H1 (cell line): Measurements from ENCODE around the gene AIG1. TPM values are rescaled to one million over a fixed set of nuclear protein-coding genes. Genes with fewer than 3 reads are reported as not detected.

Source experiments
- CTCF ChIA-PET: fragments of 300-600 bp; sonication (Branson Sonifier 250); formaldehyde crosslinking; loops from one replicate; lab custom pipeline; 2021; ENCODE audit not compliant: partially characterized antibody; lab: Charles Lee
- POLR2A ChIA-PET: fragments of 300-600 bp; sonication (Branson Sonifier 250); formaldehyde crosslinking; loops from one replicate; lab custom pipeline; 2021; ENCODE audit warnings: inconsistent platforms; ENCODE audit not compliant: partially characterized antibody; lab: Charles Lee
- DNase-seq, 2 experiments: peaks; one replicate each; pipeline versions ENCODE4 v3.0.0 to v3.0.0-alpha.2; 2010 to 2022; ENCODE audit warnings: low spot score in 2 of 2, low read depth in 1 of 2, mixed read lengths in 1 of 2
- FAIRE-seq: peaks from 2 replicates; lab custom pipeline; 2011; peaks lifted over from hg19 to GRCh38; lab: Jason Lieb, UNC
- H2AFZ ChIP-seq: 2 replicates; pipeline ENCODE4 v1.8.1; 2012; ENCODE audit warnings: low read length, inconsistent platforms
- H2AK5ac ChIP-seq: 2 replicates; pipeline ENCODE4 v1.6.1; 2013; ENCODE audit warnings: low read depth, low read length
- H2BK120ac ChIP-seq: replicated peaks from 2 replicates; pipeline ENCODE3; 2013; ENCODE audit warnings: low read depth, low read length, inconsistent platforms
- H2BK12ac ChIP-seq: 2 replicates; pipeline ENCODE4 v1.6.1; 2013; ENCODE audit warnings: low read depth, low read length
- H2BK15ac ChIP-seq: 2 replicates; pipeline ENCODE4 v1.6.1; 2013; ENCODE audit warnings: low read length
- H2BK20ac ChIP-seq: 2 replicates; pipeline ENCODE4 v1.6.1; 2013; ENCODE audit warnings: low read length
- H2BK5ac ChIP-seq: 2 replicates; pipeline ENCODE4 v1.6.1; 2013; ENCODE audit warnings: low read depth, low read length
- H3K14ac ChIP-seq: 2 replicates; pipeline ENCODE4 v1.6.1; 2013; ENCODE audit warnings: inconsistent platforms; ENCODE audit not compliant: insufficient read length
- H3K18ac ChIP-seq: 2 replicates; pipeline ENCODE4 v1.6.1; 2013; ENCODE audit warnings: low read length; ENCODE audit errors: extremely low read depth
- H3K23ac ChIP-seq: 2 replicates; pipeline ENCODE4 v1.6.1; 2013; ENCODE audit warnings: inconsistent platforms; ENCODE audit not compliant: insufficient read length
- H3K23me2 ChIP-seq: 2 replicates; pipeline ENCODE4 v1.6.1; 2013; ENCODE audit warnings: low read depth, low read length
- H3K27ac ChIP-seq: 2 replicates; pipeline ENCODE4 v1.6.1; 2011; ENCODE audit warnings: low read depth, low read length, inconsistent platforms
- H3K27me3 ChIP-seq, 4 experiments: replicated peaks in 1 of 4; 1 replicate in 1 of 4; 2 replicates in 3 of 4; pipeline versions ENCODE4 v1.6.1 to v1.8.1; 2011 to 2013; ENCODE audit warnings: low read length in 3 of 4, mild to moderate bottlenecking in 3 of 4, inconsistent platforms in 2 of 4, mixed read lengths in 2 of 4, moderate library complexity in 1 of 4; ENCODE audit not compliant: control insufficient read depth in 3 of 4, insufficient read depth in 3 of 4; ENCODE audit errors: extremely low read depth in 1 of 4
- H3K36me3 ChIP-seq, 4 experiments: 2 replicates each; pipeline versions ENCODE4 v1.6.1 to v1.8.1; 2011 to 2013; ENCODE audit warnings: mild to moderate bottlenecking in 4 of 4, low read length in 3 of 4, moderate library complexity in 2 of 4, control low read depth in 1 of 4, inconsistent platforms in 1 of 4; ENCODE audit not compliant: insufficient read depth in 4 of 4, control insufficient read depth in 2 of 4
- H3K4ac ChIP-seq: replicated peaks from 2 replicates; pipeline ENCODE3; 2013; ENCODE audit warnings: low read length, low read depth, mixed read lengths, inconsistent platforms; ENCODE audit not compliant: insufficient read length
- H3K4me1 ChIP-seq, 4 experiments: replicated peaks in 1 of 4; 1 replicate in 1 of 4; 2 replicates in 3 of 4; pipeline versions ENCODE4 v1.6.1 to v1.8.1; 2011 to 2013; ENCODE audit warnings: low read length in 3 of 4, inconsistent platforms in 2 of 4, mixed read lengths in 1 of 4; ENCODE audit not compliant: insufficient read depth in 4 of 4, control insufficient read depth in 3 of 4
- H3K4me2 ChIP-seq, 2 experiments: 2 replicates each; pipeline versions ENCODE4 v1.6.1 to v1.8.1; 2011 to 2013; ENCODE audit warnings: low read depth in 2 of 2, low read length in 2 of 2, control low read depth in 1 of 2, inconsistent platforms in 1 of 2, mild to moderate bottlenecking in 1 of 2; ENCODE audit not compliant: insufficient read depth in 1 of 2
- H3K4me3 ChIP-seq, 4 experiments: fragments of 200-600, 300-600 bp in 1 of 4; sonication (generic), shearing (Covaris generic), sonication (Bioruptor Twin) in 1 of 4; 2 replicates each; pipeline versions ENCODE4 v1.5.1 to v1.8.1; 2011 to 2016; ENCODE audit warnings: low read length in 4 of 4, low read depth in 3 of 4, control low read depth in 2 of 4, inconsistent platforms in 2 of 4, mild to moderate bottlenecking in 2 of 4, mixed read lengths in 1 of 4, moderate library complexity in 1 of 4; ENCODE audit not compliant: insufficient read depth in 2 of 4; ENCODE audit errors: extremely low read depth in 1 of 4
- H3K56ac ChIP-seq: replicated peaks from 2 replicates; pipeline ENCODE3; 2013; ENCODE audit warnings: low read depth, mild to moderate bottlenecking, mixed read lengths, low read length, inconsistent platforms; ENCODE audit not compliant: insufficient read length
- H3K79me1 ChIP-seq: 2 replicates; pipeline ENCODE4 v1.6.1; 2013; ENCODE audit warnings: low read depth, low read length, control low read depth
- H3K79me2 ChIP-seq, 2 experiments: 2 replicates each; pipeline versions ENCODE4 v1.6.1 to v1.8.1; 2012 to 2013; ENCODE audit warnings: low read length in 2 of 2, mild to moderate bottlenecking in 2 of 2, inconsistent platforms in 1 of 2; ENCODE audit not compliant: insufficient read depth in 2 of 2, control insufficient read depth in 1 of 2
- H3K9ac ChIP-seq, 4 experiments: replicated peaks in 1 of 4; 1 replicate in 1 of 4; 2 replicates in 3 of 4; pipeline versions ENCODE4 v1.6.1 to v1.8.1; 2011 to 2013; ENCODE audit warnings: low read depth in 3 of 4, low read length in 3 of 4, control low read depth in 2 of 4, mild to moderate bottlenecking in 2 of 4, moderate library complexity in 2 of 4, inconsistent platforms in 1 of 4; ENCODE audit errors: extremely low read depth in 1 of 4
- H3K9me3 ChIP-seq, 2 experiments: 2 replicates each; pipeline versions ENCODE4 v1.6.1 to v1.8.1; 2012 to 2013; ENCODE audit warnings: mild to moderate bottlenecking in 2 of 2, moderate library complexity in 2 of 2, control low read depth in 1 of 2, inconsistent platforms in 1 of 2, low read depth in 1 of 2, low read length in 1 of 2, mixed read lengths in 1 of 2; ENCODE audit not compliant: insufficient read depth in 2 of 2
- H4K20me1 ChIP-seq, 2 experiments: replicated peaks in 1 of 2; 2 replicates each; pipeline versions ENCODE3 to v1.8.1; 2011 to 2013; ENCODE audit warnings: inconsistent platforms in 2 of 2, low read length in 2 of 2, mild to moderate bottlenecking in 1 of 2; ENCODE audit not compliant: insufficient read depth in 2 of 2, control insufficient read depth in 1 of 2
- H4K5ac ChIP-seq: 2 replicates; pipeline ENCODE4 v1.6.1; 2013; ENCODE audit warnings: low read length, low read depth, mixed read lengths, inconsistent platforms; ENCODE audit not compliant: insufficient read length
- H4K8ac ChIP-seq: 2 replicates; pipeline ENCODE4 v1.8.0; 2013; ENCODE audit warnings: mild to moderate bottlenecking, moderate library complexity, low read length, inconsistent platforms; ENCODE audit not compliant: insufficient read depth; ENCODE audit errors: extremely low read depth
- H4K91ac ChIP-seq: replicated peaks from 2 replicates; pipeline ENCODE3; 2013; ENCODE audit warnings: low read length, mixed read lengths, inconsistent platforms; ENCODE audit not compliant: insufficient read length
- ASH2L ChIP-seq: fragments of 200-600, 300-600 bp; sonication (generic); IDR thresholded peaks from one replicate; pipeline ENCODE4 v1.7.1; 2017; ENCODE audit warnings: low read length
- KDM1A ChIP-seq: fragments of 200-600, 300-600 bp; sonication (generic); IDR thresholded peaks from 2 replicates; pipeline ENCODE4 v1.7.1; 2016; ENCODE audit warnings: mild to moderate bottlenecking, low read length, borderline replicate concordance
- KDM5A ChIP-seq: fragments of 200-600 bp; IDR thresholded peaks from 2 replicates; pipeline ENCODE4 v1.7.1; 2012; ENCODE audit warnings: mild to moderate bottlenecking, low read length, inconsistent platforms, mixed read lengths
- MAFK ChIP-seq: IDR thresholded peaks from 2 replicates; pipeline ENCODE4 v1.6.1; 2012; ENCODE audit warnings: low read depth, mild to moderate bottlenecking, improper control_type of control experiment, low read length
- NANOG ChIP-seq: IDR thresholded peaks from 2 replicates; pipeline ENCODE4 v1.6.1; 2011; ENCODE audit warnings: low read length, low read depth, mild to moderate bottlenecking, inconsistent platforms; ENCODE audit not compliant: insufficient read depth, poor library complexity, severe bottlenecking
- SAP30 ChIP-seq: fragments of 300-600 bp; sonication (generic); IDR thresholded peaks from 2 replicates; pipeline ENCODE4 v1.7.1; 2012; ENCODE audit warnings: low read length, moderate library complexity, mild to moderate bottlenecking, inconsistent platforms; ENCODE audit not compliant: insufficient read depth, insufficient replicate concordance
- SIN3A ChIP-seq, 2 experiments: IDR thresholded peaks in 1 of 2; conservative IDR thresholded peaks in 1 of 2; 2 replicates each; pipeline ENCODE4 v1.6.1; 2011 to 2012; ENCODE audit warnings: low read length in 2 of 2, improper control_type of control experiment in 1 of 2, low read depth in 1 of 2, mild to moderate bottlenecking in 1 of 2
- SIRT6 ChIP-seq: IDR thresholded peaks from one replicate; pipeline ENCODE4 v1.7.1; 2012; ENCODE audit warnings: low read length, inconsistent platforms
- ZNF274 ChIP-seq: IDR thresholded peaks from 2 replicates; pipeline ENCODE4 v1.7.0; 2012; ENCODE audit warnings: low read length, borderline replicate concordance; ENCODE audit errors: extremely low read depth
- WGBS, 2 experiments: shearing (Covaris generic) in 1 of 2; methylation state at CpG; one replicate each; pipeline versions ENCODE4 v1.1.6 to v1.1.7; 2013 to 2015; ENCODE audit warnings: low lambda C conversion rate in 2 of 2, mixed read lengths in 2 of 2, inconsistent platforms in 1 of 2, low coverage in 1 of 2, missing lambda C conversion rate in 1 of 2; ENCODE audit not compliant: insufficient replicate concordance in 2 of 2, insufficient coverage in 1 of 2, insufficient read length in 1 of 2; ENCODE audit errors: extremely low coverage in 1 of 2, missing lambda C conversion rate in 1 of 2; 5-methylcytosine and 5-hydroxymethylcytosine counted together
- polyA plus RNA-seq, 7 experiments: library from polyadenylated mRNA; depleted of rRNA in 3 of 7; stranded (reverse) in 5 of 7; unstranded in 2 of 7; fragments of >200 nt in 5 of 7; fragments of 200-250 nt in 2 of 7; gene quantifications; 1 replicate in 5 of 7; 2 replicates in 1 of 7; 4 replicates in 1 of 7; pipeline versions ENCODE4 v1.2.1 to v1.2.3, GENCODE V29; 2011 to 2013; ENCODE audit warnings: missing spikeins in 2 of 7, mixed read lengths in 2 of 7
- total RNA-seq: library from RNA; stranded (reverse); fragmentation: NEBNext Ultra II Directional; extraction: Animal tissue kit (Norgen Biotek cat#: 25700); gene quantifications from 2 replicates; pipeline ENCODE4 v1.2.1, GENCODE V29; 2021
- TF ChIP-seq, protein P1 (sequence below), 3 experiments: IDR thresholded peaks; 1 replicate in 2 of 3; 2 replicates in 1 of 3; pipeline versions ENCODE4 v1.5.1 to v1.6.1; 2011; ENCODE audit warnings: low read length in 3 of 3, mild to moderate bottlenecking in 3 of 3, inconsistent platforms in 2 of 3, low read depth in 1 of 3, moderate library complexity in 1 of 3; ENCODE audit not compliant: insufficient read depth in 1 of 3; ENCODE audit errors: control extremely low read depth in 1 of 3

The AIG1 gene
- total and polyA plus RNA-seq, 2 of the 8 experiments (the other 6 are each of a cell fraction or from before 2014, with no cell fraction given): 56.6 to 58.4 TPM

DNA sequence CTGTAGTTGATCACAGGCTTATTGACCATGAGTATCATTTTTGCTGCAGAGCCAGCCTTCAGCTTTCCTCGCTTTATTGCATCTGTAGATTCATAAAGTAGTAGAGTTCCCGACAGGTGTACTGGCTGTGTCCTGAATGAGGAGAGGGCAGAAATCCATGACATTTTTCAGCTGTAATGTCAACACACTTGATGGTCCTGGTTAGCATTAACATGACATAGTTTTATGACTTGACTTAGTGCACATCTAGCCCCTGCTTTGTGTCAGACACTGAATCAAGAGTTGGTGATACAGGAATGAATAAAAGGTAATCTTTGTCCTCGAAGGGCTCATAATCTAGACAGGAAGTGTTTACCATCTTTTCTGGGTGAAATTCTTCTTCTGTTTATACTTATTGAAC lies 55.0 kb downstream of the AIG1 start:
- no peak overlapping the region for H2BK5ac ChIP-seq
- ChIA-PET POLR2A (no interaction called here), CTCF (no interaction called here)
- H4K5ac ChIP-seq: no peak overlapping the region
- H3K4me1 ChIP-seq: no peaks in the 10 kb centered on the region
- FAIRE-seq: no peak
- 83% methylated on average over 3 of the region's 3 CpGs; no CpG with 5 or more reads in 1 of the 2 experiments for WGBS, 2 experiments
- H3K79me2 ChIP-seq: no peaks in the 10 kb centered on the region
- H2BK20ac ChIP-seq: no peak overlapping the region
- no peak overlapping the region for H2AK5ac ChIP-seq
- H3K9ac ChIP-seq: no peak overlapping the region
- H2BK12ac ChIP-seq: no peak overlapping the region
- H3K4me2 ChIP-seq: no peak overlapping the region
- H2BK15ac ChIP-seq: no peak overlapping the region
- no peak overlapping the region for H3K56ac ChIP-seq
- no peak overlapping the region for H3K4ac ChIP-seq
- H4K8ac ChIP-seq: no peak overlapping the region
- H4K91ac ChIP-seq: no peak overlapping the region
- no peak overlapping the region for H2AFZ ChIP-seq
- H3K27me3 ChIP-seq: no peaks in the 10 kb centered on the region
- H3K14ac ChIP-seq: no peak overlapping the region
- H3K79me1 ChIP-seq: no peaks in the 10 kb centered on the region
- H3K9me3 ChIP-seq: peaks cover 0 to 6% of the 10 kb centered on the region in 2 experiments; a peak in 1 of 4 replicates
- H3K23me2 ChIP-seq: no peaks in the 10 kb centered on the region
- no peaks in the 10 kb centered on the region for H4K20me1 ChIP-seq
- H3K23ac ChIP-seq: no peak overlapping the region
- DNase-seq: no peak
- no peak overlapping the region for H3K4me3 ChIP-seq
- no peak overlapping the region for H2BK120ac ChIP-seq
- peaks cover 0 to 5% (median 0%) of the 10 kb centered on the region in 4 experiments; a peak in 1 of 8 replicates for H3K36me3 ChIP-seq
- no peak overlapping the region for H3K27ac ChIP-seq
- H3K18ac ChIP-seq: no peak overlapping the region
- TF ChIP-seq SIN3A (conservative IDR thresholded peaks at IDR 0.05 in 1 of 2, IDR thresholded peaks at IDR 0.05 in 1 of 2; ENCODE audit: low read depth in 1 of 2, low read length in 2 of 2) (no peak), NANOG (no peak), ASH2L (no peak), KDM1A (no peak), MAFK (no peak), SAP30 (no peak), SIRT6 (no peak), ZNF274 (no peak), KDM5A (no peak)
- TF ChIP-seq, protein P1, sequence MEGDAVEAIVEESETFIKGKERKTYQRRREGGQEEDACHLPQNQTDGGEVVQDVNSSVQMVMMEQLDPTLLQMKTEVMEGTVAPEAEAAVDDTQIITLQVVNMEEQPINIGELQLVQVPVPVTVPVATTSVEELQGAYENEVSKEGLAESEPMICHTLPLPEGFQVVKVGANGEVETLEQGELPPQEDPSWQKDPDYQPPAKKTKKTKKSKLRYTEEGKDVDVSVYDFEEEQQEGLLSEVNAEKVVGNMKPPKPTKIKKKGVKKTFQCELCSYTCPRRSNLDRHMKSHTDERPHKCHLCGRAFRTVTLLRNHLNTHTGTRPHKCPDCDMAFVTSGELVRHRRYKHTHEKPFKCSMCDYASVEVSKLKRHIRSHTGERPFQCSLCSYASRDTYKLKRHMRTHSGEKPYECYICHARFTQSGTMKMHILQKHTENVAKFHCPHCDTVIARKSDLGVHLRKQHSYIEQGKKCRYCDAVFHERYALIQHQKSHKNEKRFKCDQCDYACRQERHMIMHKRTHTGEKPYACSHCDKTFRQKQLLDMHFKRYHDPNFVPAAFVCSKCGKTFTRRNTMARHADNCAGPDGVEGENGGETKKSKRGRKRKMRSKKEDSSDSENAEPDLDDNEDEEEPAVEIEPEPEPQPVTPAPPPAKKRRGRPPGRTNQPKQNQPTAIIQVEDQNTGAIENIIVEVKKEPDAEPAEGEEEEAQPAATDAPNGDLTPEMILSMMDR (IDR thresholded peaks at IDR 0.05; ENCODE audit: control extremely low read depth in 1 of 3, insufficient read depth in 1 of 3, low read depth in 1 of 3, low read length in 3 of 3): no peak
